22Rv1 (cell line): ENCODE measurements around the gene STAT4.

Experiments
- CTCF ChIP-seq: fragments of 450-650 bp; IDR thresholded peaks from 2 replicates; pipeline ENCODE4 v1.5.1; 2017; ENCODE audit warnings: mild to moderate bottlenecking
- ZFX ChIP-seq: fragments of 450-650 bp; IDR thresholded peaks from 2 replicates; pipeline ENCODE4 v1.6.1; 2017; ENCODE audit warnings: antibody characterized with exemption, borderline replicate concordance

- TF ChIP-seq CTCF: no peak
- no peak for TF ChIP-seq ZFX
Measured at GRCh38 chr2:191103774-191104173, 47.0 kb downstream of the STAT4 start.
